Measurements from ENCODE around the gene EXOC3L4.

EXOC3L4 gene

DNA sequence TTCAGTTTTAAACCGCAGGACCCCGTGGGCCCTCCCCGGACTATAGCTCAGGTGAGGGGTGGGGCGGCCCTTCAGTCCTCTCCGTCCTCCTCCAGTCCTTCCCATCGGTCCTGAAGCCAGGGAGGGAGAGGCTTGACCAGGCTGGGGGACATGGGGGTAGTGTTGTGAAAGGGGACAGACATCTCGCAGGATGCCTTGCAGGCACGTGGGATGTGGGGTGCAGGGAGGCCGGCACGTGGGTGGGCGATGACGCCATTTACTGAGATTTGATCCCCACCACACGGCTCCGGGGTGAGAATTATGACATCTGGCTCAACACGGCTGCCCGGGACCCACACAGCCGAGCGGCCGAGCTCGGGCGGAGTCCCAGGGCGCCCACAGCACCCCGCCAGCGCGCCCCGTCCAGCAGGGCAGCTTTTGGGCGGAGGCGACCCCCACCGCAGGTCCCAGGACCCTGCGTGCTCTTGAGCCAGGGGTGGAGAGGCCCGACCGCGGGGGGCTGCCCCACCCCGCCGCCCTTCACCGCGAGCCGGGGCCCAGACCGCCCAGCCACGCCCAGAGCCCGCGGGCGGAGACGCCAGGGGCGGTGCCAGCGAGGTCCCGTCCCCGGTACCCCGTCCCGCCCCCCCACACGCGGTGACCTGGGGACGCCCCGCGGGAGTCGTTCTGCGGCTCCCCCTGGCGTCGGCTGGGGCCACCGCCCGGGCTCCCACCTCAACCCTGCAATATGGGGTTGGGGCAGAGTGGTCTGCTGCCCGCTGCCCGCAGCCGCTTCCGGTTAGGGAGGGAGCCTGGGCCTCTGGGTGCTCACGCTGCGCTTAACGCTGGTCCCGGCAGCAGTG is 3.3 kb upstream of the EXOC3L4 start:
- DNase-seq, result no peak

DNA sequence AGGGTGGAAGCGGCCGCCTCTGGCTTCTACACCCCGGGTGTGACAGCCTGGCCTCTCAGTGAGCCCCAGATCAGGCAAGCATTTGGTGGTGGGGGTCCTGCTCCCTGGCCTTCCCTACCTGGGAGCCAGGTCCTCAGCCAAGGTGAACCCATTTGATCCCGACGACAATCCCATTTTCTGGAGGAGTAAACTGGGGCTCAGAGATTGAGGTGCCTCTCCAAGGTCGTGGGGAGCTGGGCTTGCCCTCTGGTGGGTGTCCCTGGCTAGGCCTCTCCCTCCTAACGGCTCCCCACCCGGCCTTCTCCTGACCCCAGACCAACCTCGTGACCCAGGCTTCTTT is 2.7 kb upstream of the EXOC3L4 start:
- no peak for DNase-seq

DNA sequence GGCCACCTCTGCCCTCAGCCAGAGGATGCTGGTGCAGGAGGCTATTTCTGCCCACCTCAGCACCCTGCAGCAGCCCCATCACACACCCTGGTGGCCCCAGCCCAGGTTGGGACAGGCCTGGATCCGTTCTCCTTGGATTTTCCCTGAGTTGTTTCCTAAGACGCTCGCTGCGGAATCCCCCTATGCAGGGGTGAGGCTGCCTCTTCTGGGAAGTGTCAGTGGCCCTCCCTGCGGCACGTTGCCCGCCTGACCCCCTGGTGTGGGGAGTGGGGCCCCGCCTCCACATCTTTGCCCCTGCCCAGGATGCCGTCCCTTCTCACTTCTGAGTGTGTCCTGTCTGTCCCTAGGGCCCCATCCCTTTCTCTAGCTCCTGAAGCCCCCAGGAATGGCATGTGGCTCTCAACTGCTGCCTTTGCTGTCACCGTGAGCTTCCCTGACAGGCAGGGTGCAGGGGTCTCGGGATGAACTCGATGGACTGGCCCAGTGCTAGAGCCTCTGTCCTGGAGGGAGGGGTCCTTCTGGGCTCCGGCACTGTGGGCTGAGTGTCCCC is 594 bp upstream of the EXOC3L4 start:
- DNase-seq, result no peak

DNA sequence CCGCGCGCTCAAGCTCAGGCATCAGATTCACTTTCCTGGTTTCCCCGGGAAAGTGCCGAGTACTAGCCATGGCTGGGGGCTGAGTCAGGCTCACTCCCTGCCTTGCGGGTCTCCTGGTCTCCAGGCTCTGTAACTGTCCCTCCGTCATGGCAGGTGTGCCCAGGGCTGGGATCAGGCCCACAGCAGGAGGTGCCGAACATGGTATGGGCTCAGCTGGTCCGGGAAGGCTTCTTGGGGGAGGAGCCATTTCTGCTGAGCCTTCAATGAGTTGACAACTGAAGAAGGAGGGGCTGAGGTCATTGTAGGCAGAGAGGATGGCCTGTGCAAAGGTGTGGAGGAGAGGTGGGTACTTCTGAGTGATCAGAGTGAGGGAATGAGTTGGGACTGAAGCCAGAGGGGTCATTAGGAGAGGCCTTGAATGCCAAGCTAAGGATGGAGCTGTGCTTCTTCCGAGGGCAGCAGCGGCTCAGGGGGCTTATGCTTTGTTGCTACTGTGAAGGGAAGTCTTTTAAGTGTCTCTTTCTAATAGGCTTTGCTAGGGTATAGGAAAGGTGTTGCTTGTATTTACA is 769 bp downstream of the EXOC3L4 start:
- DNase-seq, result no peak

DNA sequence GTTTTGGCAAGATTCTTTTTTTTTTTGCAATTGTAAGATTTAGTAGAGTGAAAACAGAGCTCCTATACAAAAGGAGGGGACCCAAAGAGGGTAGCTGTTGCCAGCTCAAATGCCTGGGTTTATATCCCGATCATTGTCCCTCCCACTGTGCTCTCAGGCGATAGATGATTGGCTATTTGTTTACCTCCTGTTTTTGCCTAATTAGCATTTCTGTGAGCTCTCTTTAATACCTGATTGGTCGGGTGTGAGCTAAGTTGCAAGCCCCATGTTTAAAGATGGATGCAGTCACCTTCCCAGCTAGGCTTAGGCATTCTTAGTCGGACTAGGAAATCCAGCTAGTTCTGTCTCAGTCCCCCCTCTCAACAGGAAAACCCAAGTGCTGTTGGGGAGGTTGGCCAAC is 1.9 kb downstream of the EXOC3L4 start:
- no peak for DNase-seq

DNA sequence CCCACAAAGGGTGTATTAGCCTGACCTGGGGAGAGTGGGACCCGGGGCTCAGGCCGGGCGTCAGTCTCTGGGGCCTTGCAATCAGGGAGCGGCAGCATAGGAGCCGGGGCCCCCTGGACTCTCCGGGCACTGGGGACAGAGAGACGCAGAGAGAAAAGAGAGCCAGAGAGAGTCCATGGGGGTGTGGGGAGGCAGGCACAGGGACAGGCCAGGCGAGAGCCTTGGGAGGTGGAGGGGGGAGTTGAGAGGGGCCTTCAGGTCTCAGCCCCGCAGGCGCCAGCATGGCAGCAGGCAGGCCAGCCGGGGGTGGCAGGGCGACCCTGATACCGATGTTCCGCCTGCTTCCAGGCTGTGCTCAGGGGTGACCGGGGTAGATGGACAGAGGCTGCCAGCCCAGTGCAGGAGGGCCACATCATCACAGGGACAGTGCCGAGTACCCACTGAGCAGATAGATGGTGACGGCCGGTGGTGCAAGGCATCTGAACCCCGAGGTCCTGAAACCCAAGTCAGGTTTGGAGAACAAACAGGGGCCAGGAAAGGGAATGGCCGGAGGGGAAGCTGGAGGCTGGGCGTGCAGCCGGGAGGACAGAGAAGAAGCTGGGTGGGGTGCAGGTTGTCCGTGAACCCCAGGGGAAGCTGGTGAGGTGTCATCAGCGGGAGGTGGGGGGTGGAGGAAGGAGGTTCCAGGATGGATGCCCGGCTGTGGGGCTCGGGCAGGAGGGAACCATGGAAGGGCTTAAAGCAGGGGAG is 2.9 kb downstream of the EXOC3L4 start:
- no peak for DNase-seq

DNA sequence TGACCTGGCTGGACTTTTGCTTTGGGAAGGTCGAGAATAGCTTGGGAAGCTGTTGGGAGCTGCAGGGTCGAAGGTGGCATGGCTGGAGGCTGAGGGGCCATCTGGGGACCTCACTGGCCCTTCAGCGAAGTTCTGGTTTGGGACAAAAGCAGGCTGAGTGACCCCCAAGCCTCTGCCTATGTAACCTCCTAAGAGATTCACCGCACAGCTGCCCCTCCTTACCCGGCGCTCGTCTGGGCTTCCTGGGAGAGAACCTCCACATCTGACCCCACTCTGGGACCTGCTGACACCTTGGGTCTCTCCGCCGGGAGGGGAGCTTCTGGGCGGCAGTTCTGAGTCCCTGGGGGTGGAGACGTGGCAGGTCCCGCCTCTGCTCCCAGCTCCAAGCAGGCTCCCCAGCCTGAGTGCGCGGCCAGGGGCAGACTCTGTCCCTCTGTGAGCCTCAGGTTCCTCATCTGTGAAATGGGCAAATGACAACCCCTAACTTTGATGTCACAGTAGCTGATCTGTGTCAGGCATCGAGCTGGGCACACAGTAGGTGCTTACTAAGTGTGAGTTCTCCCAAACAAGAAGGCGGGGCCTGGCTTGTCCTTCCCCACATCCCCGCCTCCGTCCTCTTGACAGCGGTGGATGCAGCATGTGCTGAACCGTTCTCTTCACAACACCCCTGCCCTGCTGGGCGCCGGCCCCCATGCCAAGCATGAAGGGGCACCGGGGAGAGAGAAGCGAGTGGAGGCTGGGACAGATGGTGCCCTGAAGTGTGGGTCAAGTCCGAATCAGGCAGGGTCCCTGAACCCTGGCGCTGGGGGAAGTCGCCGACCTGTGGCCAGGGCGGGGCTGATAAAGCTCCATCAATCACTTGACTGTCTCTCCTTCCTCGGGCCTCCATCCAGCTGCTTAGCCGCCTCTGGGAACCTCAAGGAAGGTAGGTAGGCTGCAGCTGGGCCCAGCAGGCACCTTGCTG is 3.8 kb downstream of the EXOC3L4 start:
- DNase-seq, result no peak

DNA sequence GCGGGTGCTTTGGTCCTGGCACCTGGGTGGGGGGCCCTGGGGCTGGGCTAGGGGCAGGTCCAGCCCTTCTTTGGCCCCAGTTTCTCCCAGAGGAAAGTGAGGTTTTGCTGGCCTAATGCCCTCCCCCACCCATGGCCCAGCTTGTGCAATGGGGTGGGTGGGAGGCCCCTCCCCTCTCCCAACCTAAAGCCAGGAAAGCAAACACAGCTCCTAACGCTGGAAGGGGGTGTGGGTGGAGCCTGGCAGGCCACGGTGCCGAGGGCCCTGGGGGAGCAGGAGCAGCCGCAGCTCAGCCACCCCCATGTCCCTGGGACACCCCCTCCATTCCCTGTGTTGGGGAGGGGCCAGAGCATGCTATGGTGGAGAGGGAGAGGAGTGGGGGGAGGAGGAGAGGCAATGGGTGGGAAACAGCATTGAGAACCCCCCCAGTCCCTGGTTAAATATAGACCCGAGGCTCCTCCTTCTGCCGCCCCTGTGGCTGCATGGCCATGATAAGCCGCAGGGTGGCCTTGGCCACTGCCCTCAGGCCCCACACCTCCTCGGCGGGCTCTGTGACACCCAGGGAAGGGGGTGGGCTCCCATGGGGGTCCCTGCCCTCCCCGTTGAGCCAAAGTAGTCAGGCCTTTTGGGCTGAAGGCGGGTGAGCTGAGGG is 4.7 kb downstream of the EXOC3L4 start:
- DNase-seq, result no peak

DNA sequence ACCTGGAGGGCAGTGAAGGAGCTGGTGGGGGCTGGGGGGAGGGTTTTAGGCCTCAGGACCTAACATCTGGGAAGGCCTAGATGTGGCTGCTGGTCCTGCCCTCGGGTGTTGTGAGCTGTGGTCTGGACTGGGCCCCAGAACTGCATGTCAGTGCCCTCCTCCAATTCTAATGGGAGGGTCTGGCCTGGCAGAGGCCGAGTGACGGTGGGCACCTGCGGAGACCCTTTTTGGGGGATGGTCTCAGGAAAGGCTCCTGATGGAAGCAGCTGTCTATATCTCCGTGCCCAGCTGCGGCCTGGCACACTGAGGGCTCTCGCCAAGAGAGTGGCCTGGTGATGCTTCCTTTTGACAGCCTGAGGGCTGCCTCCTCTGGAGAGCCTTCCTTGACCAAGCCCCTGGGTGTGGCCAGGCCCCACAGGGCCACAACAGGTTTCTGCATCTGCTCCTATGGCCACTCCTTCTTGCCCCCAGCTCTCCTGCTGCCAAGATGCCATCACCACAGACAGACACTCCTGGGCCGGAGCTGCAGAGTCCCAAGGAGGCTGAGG is 5.3 kb downstream of the EXOC3L4 start:
- DNase-seq, result no peak

DNA sequence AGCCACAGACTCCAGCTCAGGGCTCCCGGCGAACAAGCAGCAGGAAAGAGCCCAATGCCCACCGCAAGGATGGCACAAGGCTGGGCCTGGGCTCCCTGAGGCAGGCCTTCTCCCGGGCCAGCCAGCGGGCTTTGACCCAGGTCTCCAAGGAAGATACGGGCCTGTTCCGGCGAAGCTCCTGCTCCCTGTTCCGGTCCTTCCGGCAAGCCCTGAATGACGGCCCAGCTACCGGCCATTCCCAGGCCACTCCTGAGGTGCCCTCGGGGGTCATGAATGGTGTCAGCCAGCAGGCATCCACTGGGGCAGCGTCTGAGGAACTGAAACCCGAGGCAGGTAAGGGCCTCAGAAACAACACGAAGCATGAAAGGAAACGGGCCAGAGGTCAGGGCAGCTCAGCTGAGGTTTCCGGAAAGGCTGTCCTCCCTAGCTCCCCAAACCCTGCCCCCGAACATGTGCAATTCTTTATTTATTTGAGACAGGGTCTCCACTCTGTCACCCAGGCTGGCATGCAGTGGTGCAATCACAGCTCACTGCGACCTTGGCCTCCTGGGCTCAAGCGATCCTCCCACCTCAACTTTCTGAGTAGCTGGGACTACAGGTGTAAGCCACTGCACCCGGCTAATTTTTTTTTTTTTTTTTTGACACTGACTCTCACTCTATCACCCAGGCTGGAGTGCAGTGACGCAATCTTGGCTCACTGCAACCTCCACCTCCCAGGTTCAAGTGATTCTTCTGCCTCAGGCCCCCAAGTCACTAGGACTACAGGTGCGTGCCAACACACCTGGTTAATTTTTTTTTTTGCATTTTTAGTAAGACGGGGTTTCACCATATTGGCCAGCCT is 6.0 kb downstream of the EXOC3L4 start:
- no peak for DNase-seq

DNA sequence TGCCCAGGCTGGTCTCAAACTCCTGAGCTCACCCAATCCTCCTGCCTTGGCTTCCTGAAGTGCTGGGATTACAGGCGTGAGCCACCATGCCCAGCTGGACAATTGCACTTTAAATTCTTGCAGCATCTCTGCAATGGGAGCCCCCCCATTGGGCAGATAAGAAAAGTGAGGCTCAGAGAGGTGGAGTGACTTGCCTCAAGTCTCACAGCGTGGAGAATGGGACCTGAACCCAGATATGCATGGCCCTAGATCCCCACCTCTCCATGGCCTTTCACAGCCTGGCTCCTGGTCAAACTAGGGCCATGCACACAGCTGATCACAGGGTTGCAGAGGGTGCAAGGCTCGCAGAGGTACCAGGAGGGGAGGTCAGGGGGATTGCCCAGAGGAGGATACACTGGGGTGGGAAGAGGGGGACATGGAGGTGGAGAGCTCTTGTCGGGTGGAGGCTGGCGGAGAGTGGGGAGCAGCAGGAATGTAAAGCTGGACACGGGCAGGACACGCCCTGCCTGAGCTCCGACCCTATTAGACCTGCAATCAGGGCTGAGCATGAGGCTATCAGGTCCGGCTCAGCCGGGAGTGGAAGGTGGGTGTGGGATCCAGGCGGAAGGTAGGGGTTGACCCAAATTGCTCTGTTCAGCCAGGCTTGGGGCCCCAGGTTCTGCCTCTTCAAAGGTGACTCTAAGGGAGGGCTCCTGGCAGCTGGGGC is 6.9 kb downstream of the EXOC3L4 start:
- DNase-seq, result no peak

DNA sequence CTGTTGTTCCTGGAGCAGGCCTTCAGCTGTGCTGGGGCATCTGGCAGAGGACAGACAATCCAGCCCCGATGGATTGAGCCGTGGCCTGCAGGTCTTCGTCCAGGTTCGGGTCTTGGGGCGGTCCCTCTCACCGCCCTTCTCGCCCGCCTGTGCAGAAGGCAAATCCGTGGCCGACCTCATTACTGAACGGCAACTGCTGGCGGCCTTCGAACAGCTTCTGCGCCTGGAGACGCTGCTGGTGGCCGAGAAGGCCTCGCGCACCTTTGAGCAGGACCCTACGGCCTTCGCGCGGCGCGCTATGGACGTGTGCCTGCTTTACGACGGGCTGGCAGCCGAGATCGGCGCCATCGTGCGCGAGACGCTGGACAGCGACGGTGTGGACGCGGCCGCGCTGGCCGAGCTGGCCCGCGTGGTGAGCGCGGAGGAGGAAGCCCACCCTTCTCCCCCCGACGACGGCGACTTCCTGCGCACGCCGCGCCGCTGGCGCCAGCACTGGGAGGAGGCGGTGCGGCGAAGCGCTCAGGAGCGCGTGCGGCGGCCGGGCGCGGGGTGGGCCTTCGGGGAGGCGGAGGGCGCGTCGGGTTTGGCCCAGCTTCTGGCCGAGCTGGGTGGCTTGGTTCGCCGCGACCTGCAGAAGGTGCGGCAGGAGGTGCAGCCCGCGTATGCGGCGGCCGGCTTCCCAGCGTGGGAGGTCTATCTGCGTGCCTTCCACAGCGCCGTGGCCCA is 7.6 kb downstream of the EXOC3L4 start:
- DNase-seq, result no peak

DNA sequence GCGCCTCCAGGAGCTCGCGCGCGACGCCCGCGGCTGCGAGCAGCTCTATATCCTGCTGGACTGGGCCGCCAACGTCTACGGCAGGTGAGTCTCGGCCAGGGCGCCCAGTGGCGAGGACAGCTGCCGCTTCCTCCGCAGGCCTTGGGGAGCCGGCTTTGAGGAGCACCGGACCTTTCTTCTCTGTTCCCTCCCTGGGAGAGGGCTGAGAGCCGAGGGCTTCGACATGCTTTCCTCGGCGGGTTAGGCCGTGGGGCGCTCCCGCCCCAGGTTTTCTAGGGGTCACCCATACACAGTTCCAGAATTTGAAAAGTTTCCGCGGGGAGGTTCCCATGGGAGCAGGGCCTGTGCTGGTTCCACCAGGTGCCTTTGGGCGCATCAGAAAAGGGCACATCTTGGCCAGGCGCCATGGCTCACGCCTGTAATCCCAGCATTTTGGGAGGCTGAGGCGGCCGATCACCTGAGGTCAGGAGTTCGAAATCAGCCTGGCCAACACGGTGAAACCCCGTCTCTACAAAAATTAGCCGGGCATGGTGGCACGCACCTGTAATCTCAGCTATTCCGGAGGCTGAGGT is 8.2 kb downstream of the EXOC3L4 start:
- no peak for DNase-seq

DNA sequence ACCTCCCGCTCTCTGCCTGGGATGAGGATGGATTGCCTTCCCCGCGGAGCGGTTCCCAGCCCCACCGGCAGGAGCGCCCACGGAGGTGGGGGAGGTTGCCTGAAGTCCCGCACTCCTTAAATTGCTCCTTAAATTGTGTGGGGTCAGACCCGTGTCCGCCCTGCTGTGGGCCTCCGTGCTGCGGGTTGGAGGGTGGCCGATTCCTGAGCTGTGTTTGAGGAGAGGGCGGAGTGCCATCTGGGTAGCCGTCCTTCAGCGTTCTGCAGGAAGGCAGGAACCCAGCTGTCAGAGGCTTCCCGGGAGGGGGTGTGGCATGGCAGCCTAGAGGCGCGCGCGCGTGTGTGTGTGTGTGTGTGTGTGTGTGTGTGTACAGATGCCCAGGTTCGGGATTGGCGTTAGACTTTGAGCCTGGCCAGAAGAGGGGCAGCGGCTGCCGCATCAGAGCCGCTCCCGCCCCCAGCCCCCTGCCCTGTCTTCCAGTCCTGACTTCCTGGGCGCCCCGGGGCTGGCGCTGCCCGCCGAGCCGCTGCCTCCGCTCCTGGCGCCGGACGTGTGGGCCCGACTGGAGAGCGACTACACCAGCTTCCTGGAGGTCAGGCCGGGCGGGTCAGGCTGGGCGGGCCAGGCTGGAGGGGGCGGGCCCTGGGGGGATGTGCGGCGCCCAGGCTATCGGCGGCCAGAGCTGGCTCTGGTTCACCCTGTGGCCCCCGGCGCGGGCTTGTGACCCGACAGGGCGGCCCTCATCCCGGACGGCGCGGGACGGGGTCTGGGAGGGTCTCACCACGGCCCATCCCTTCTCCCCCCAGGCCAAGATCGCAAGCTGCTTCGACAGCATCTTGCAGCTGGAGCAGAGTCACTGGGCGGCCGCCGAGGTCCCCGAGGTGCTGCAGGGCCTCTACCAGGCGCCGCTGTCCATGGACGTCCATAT is 9.2 kb downstream of the EXOC3L4 start:
- DNase-seq, result no peak

DNA sequence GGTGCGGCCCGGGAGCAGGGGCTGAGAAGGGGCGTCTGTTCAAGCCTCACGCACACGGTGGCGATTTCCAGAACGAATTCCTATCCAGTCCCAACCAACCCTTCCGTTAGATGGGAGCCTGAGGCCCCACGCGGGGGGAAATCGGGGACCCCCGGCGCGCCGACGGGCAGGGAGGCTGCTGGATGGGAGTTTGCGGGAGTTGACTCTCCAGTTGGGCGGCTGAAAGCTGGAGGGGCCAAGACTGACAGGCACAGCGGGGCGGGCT is 9.8 kb downstream of the EXOC3L4 start:
- DNase-seq, result no peak

DNA sequence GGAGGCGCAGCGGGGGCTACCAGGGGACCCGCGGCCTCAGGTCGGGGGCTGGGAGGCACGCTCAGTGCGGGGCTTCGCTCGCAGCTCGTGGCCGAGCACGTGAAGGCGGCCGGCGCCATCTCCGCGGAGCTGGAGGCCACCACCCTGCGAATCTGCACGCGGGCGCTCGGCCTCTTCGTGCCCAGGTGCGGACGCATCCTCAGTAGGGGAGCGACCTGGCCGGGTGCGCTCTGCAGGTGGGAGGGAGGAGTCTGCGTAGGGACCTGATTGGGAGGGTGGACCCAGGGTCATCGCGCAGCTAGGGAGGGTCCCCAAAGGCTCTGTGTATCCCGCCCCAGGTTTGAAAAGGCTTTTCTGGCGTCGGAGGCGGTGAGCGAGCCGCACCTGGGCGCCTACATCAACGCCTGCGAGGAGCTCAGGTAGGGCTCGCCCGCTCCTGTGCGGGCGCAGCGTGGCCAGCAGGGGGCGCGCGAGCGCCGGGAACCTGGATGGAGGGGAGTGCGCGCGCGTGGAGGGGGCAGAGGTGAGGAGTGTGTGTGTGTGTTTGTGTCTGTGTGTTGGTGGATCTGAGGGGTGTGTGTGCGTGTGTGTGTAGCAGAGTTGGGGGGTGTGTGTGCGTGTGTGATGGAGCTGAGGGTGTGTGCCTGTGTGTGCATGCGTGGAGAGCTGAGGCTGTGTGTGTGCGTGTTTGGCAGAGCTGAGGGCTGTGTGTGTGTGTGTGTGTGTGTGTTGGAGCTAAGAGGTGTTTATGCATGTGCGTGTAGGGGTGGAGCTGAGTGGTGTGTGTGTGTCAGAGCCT is 10.3 kb downstream of the EXOC3L4 start:
- DNase-seq, result peak in 6 of 14 donors; percentile 10 to 57 (median 21)

DNA sequence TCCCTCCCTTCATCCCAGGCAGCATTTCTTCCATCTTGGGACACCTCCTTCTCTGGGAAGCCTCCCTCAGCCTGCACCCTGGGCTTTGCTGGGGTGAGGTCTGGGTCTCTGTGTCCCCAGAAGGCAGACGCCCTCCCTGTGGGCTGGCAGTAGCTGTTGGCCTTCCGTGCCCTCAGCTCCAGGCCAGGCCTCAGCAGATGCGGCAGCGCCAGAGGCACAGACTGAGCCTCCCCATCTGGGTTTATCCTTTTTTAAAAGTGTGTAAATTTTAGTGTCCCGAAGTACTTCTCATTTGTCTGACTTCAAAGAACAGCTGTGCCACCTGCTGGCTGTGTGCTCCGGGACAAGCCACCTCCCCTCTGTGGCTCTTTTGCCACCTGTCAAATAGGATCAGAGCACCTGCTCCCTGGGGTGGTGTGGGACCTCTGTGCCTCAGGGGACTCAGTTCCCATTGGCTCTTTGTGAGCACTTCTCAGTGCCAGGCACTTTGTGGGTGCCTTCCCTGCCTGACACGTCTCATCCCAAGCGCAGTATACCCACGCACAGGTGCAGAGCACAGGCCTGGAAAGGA is 11.1 kb downstream of the EXOC3L4 start:
- DNase-seq, result no peak

Measured in C1 segment of cervical spinal cord (tissue), 14 donors.